ENCODE data around the gene DDIT3. TPM values are rescaled to one million over a fixed set of nuclear protein-coding genes. Genes with fewer than 3 reads are reported as not detected.
A peak's percentile ranks its signal among the peaks of the same experiment; 100 is the strongest.

The DDIT3 gene
- total RNA-seq, 1 experiment from 2014 or later, result 3.4 TPM

DNA sequence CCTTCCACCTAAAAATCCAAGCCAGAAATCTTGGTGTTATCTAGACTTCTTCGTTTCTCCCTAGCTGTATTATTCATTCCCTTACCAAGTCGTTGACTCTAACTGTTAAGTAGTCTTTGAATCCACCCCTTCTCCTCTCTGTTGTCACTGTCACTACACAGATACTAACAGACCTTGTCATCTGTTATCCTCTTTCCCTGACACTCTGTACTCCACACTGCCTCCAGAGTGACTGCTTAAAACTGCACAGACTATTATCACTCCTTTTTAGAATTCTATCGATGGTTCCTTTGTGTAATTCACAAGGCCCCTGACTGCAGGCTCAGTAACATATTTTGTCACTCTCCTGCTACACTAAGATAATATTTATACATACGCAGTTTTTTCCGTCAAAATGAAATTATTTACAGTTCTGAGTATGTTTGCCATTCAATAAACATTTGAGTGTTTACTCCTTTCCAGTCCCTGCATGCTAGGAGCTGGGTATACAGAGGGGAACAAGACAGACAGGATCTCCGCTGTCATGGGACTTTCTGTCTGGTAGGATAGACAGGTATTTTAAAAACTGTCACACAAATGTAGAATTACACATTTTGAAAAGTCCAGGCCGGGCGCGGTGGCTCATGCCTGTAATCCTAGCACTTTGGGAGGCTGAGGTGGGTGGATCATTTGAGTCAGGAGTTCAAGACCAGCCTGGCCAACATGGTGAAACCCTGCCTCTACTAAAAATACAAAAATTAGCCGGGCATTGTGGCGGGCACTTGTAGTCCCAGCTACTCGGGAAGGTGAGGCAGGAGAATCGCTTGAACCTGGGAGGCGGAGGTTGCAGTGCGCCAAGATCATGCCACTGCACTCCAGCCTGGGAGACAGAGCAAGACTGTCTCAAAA, 28.7 kb downstream of the DDIT3 start:
- ChIA-PET POLR2A (interaction anchor here (0.6 kb wide), 1 partner anchor 34 kb away, joined by 4 read pairs; no protein-coding TSS in a partner anchor), CTCF (interaction anchor here (1.4 kb wide), 1 partner anchor 33 kb away, joined by 8 read pairs; no protein-coding TSS in a partner anchor)
- ATAC-seq (no peak), DNase-seq (ENCODE audit: low spot score) (no peak)
- Mint-ChIP-seq H3K27me3 (ENCODE audit: low read depth) (no peaks in the 10 kb centered on the region), H3K4me3 (no peak overlapping the region; the same call in 1 of the 2 replicates), H3K27ac (peak overlapping the region; percentile 20; the same call in 1 of the 2 replicates), H3K4me1 (peaks cover 8% of the 10 kb centered on the region), H3K36me3 (peaks cover 74% of the 10 kb centered on the region), H3K9me3 (peaks cover 6% of the 10 kb centered on the region)
- TF ChIP-seq ATF1 (CRISPR knock-in tag; IDR thresholded peaks at IDR 0.05) (no peak), FOXP1 (CRISPR knock-in tag; IDR thresholded peaks at IDR 0.05; ENCODE audit: borderline replicate concordance) (no peak), ETV6 (CRISPR knock-in tag; IDR thresholded peaks at IDR 0.05) (no peak), NR1H2 (CRISPR knock-in tag; IDR thresholded peaks at IDR 0.05) (no peak), SMAD3 (CRISPR knock-in tag; IDR thresholded peaks at IDR 0.05; ENCODE audit: borderline replicate concordance) (no peak), HMGXB4 (CRISPR knock-in tag; IDR thresholded peaks at IDR 0.05) (no peak), MAX (CRISPR knock-in tag; IDR thresholded peaks at IDR 0.05) (no peak), MXD4 (CRISPR knock-in tag; IDR thresholded peaks at IDR 0.05; ENCODE audit: borderline replicate concordance) (no peak), RORB (CRISPR knock-in tag; IDR thresholded peaks at IDR 0.05) (no peak), KAT7 (CRISPR knock-in tag; IDR thresholded peaks at IDR 0.05; ENCODE audit: borderline replicate concordance) (no peak), ZNF219 (CRISPR knock-in tag; IDR thresholded peaks at IDR 0.05; ENCODE audit: borderline replicate concordance) (no peak), OVOL2 (CRISPR knock-in tag; IDR thresholded peaks at IDR 0.05; ENCODE audit: borderline replicate concordance) (no peak), NFATC4 (CRISPR knock-in tag; IDR thresholded peaks at IDR 0.05) (no peak)
- TF ChIP-seq, protein P1, sequence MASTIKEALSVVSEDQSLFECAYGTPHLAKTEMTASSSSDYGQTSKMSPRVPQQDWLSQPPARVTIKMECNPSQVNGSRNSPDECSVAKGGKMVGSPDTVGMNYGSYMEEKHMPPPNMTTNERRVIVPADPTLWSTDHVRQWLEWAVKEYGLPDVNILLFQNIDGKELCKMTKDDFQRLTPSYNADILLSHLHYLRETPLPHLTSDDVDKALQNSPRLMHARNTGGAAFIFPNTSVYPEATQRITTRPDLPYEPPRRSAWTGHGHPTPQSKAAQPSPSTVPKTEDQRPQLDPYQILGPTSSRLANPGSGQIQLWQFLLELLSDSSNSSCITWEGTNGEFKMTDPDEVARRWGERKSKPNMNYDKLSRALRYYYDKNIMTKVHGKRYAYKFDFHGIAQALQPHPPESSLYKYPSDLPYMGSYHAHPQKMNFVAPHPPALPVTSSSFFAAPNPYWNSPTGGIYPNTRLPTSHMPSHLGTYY (CRISPR knock-in tag; IDR thresholded peaks at IDR 0.05), result no peak

DNA sequence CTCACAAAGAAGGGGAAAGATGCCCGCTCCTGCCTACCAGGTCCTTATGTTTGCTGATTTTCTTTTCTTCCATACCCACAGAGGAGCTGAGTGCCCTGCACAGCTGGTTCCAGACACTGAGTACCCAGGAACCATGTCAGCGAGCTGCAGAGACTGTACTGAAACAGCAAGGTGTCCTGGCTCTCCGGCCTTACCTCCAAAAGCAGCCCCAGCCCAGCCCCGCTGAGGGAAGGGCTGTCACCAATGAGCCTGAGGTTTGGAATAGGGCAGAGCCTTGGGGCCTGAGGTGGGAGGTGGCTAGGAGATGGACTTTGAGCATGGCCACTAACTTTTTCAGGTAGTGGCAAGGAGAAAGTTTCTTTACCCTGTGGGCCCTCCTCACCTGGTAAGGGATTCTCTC, 30.2 kb downstream of the DDIT3 start:
- Mint-ChIP-seq H3K4me3 (no peak overlapping the region), H3K27me3 (ENCODE audit: low read depth) (no peaks in the 10 kb centered on the region), H3K36me3 (peaks cover 60% of the 10 kb centered on the region), H3K4me1 (peaks cover 8% of the 10 kb centered on the region), H3K9me3 (peaks cover 6% of the 10 kb centered on the region), H3K27ac (0 out of 2 replicates have a peak overlapping the region, but pooled peaks have one; percentile 49)
- DNase-seq (ENCODE audit: low spot score), result no peak
- TF ChIP-seq NR3C1 (CRISPR knock-in tag; conservative IDR thresholded peaks at IDR 0.05; ENCODE audit: low read depth) (no peak), FOXP1 (CRISPR knock-in tag; IDR thresholded peaks at IDR 0.05; ENCODE audit: borderline replicate concordance) (0 out of 2 replicates have a peak, but pooled peaks have one; percentile 23)
- CTCF ChIA-PET, result interaction anchor here (1.4 kb wide), 1 partner anchor 31 kb away, joined by 8 read pairs; no protein-coding TSS in a partner anchor
- POLR2A ChIA-PET, result no interaction called here
- no peak for ATAC-seq

DNA sequence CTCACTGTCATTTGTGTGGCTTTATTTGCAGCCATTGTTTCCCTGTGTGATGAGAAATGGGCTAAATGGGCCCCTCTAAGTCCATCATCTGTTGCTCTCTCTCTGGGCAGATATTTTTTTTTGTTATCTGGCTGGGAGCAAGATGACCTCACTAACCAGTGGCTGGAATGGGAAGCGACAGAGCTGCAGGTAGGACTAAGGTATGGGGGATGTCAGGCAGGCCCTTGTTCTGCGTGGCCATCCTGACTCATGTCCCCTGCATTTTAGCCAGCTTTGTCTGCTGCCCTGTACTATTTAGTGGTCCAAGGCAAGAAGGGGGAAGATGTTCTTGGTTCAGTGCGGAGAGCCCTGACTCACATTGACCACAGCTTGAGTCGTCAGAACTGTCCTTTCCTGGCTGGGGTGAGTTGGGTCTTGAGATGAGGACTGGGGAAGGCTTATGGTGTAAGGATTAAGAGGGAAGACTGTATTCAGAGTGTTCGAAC, 31.1 kb downstream of the DDIT3 start:
- no peaks in the 10 kb centered on the region; the same call in 1 of the 2 replicates for H3K27me3 Mint-ChIP-seq (ENCODE audit: low read depth)
- H3K9me3 Mint-ChIP-seq, result peaks cover 6% of the 10 kb centered on the region
- DNase-seq (ENCODE audit: low spot score), result no peak
- ATAC-seq, result no peak
- TF ChIP-seq, protein P2, sequence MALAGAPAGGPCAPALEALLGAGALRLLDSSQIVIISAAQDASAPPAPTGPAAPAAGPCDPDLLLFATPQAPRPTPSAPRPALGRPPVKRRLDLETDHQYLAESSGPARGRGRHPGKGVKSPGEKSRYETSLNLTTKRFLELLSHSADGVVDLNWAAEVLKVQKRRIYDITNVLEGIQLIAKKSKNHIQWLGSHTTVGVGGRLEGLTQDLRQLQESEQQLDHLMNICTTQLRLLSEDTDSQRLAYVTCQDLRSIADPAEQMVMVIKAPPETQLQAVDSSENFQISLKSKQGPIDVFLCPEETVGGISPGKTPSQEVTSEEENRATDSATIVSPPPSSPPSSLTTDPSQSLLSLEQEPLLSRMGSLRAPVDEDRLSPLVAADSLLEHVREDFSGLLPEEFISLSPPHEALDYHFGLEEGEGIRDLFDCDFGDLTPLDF (CRISPR knock-in tag; IDR thresholded peaks at IDR 0.05), result no peak
- TF ChIP-seq, protein P3, sequence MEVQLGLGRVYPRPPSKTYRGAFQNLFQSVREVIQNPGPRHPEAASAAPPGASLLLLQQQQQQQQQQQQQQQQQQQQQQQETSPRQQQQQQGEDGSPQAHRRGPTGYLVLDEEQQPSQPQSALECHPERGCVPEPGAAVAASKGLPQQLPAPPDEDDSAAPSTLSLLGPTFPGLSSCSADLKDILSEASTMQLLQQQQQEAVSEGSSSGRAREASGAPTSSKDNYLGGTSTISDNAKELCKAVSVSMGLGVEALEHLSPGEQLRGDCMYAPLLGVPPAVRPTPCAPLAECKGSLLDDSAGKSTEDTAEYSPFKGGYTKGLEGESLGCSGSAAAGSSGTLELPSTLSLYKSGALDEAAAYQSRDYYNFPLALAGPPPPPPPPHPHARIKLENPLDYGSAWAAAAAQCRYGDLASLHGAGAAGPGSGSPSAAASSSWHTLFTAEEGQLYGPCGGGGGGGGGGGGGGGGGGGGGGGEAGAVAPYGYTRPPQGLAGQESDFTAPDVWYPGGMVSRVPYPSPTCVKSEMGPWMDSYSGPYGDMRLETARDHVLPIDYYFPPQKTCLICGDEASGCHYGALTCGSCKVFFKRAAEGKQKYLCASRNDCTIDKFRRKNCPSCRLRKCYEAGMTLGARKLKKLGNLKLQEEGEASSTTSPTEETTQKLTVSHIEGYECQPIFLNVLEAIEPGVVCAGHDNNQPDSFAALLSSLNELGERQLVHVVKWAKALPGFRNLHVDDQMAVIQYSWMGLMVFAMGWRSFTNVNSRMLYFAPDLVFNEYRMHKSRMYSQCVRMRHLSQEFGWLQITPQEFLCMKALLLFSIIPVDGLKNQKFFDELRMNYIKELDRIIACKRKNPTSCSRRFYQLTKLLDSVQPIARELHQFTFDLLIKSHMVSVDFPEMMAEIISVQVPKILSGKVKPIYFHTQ (CRISPR knock-in tag; IDR thresholded peaks at IDR 0.05), result no peak
- TF ChIP-seq SMAD3 (CRISPR knock-in tag; IDR thresholded peaks at IDR 0.05; ENCODE audit: borderline replicate concordance), result no peak
- TF ChIP-seq SP1 (CRISPR knock-in tag; conservative IDR thresholded peaks at IDR 0.05), result no peak
- TF ChIP-seq TEAD4 (CRISPR knock-in tag; IDR thresholded peaks at IDR 0.05), result no peak
- no peak for TF ChIP-seq IRF2 (CRISPR knock-in tag; IDR thresholded peaks at IDR 0.05; ENCODE audit: borderline replicate concordance, low read depth)
- no peak for TF ChIP-seq HMGA2 (CRISPR knock-in tag; IDR thresholded peaks at IDR 0.05)
- TF ChIP-seq CREM (CRISPR knock-in tag; IDR thresholded peaks at IDR 0.05), result no peak
- POLR2A ChIA-PET, result interaction anchor here (0.5 to 1.5 kb wide), 3 partner anchors 12 to 34 kb away, joined by 3 to 4 read pairs (median 4); partner anchors contain the start of gene INHBE
- CTCF ChIA-PET, result interaction anchor here (0.7 kb wide), 1 partner anchor 13 kb away, joined by 4 read pairs; no protein-coding TSS in a partner anchor
- peaks cover 8% of the 10 kb centered on the region for H3K4me1 Mint-ChIP-seq
- H3K27ac Mint-ChIP-seq, result peak overlapping the region; percentile 93
- peak overlapping the region; percentile 99 for H3K4me3 Mint-ChIP-seq
- H3K36me3 Mint-ChIP-seq, result peaks cover 54% of the 10 kb centered on the region

Data from WTC11 (cell line).